Right ventricle myocardium superior (tissue), 1 donor: Measurements from ENCODE around the gene MSANTD1. TPM values are rescaled to one million over a fixed set of nuclear protein-coding genes. Genes with fewer than 3 reads are reported as not detected.
A peak's percentile ranks its signal among the peaks of the same experiment; 100 is the strongest.

Source experiments
- ATAC-seq: fragments of 200-7000 bp; cut with Tn5 transposase; one replicate; pipeline ENCODE4 v1.9.1; 2020; ENCODE audit warnings: mild to moderate bottlenecking; ENCODE audit not compliant: poor library complexity
- DNase-seq: peaks from one replicate; pipeline ENCODE4 v3.0.0-alpha.2; 2020
- intact Hi-C: fragments of 100-400 bp; cut with DNase I; formaldehyde crosslinking; loops from one replicate; pipeline ENCODE4 v1.11.2; 2022
- total RNA-seq: library from RNA; stranded (reverse); fragmentation: NEBNext Ultra II Directional; extraction: Animal tissue kit (Norgen Biotek cat#: 25700); gene quantifications from one replicate; pipeline ENCODE4 v1.2.1, GENCODE V29; 2021
- donor health status: DM: no; HTN: yes; CAD: no; lungs with severe emphysema.

MSANTD1 gene
- total RNA-seq, 1 donor from 2014 or later, result 0.54 TPM

DNA sequence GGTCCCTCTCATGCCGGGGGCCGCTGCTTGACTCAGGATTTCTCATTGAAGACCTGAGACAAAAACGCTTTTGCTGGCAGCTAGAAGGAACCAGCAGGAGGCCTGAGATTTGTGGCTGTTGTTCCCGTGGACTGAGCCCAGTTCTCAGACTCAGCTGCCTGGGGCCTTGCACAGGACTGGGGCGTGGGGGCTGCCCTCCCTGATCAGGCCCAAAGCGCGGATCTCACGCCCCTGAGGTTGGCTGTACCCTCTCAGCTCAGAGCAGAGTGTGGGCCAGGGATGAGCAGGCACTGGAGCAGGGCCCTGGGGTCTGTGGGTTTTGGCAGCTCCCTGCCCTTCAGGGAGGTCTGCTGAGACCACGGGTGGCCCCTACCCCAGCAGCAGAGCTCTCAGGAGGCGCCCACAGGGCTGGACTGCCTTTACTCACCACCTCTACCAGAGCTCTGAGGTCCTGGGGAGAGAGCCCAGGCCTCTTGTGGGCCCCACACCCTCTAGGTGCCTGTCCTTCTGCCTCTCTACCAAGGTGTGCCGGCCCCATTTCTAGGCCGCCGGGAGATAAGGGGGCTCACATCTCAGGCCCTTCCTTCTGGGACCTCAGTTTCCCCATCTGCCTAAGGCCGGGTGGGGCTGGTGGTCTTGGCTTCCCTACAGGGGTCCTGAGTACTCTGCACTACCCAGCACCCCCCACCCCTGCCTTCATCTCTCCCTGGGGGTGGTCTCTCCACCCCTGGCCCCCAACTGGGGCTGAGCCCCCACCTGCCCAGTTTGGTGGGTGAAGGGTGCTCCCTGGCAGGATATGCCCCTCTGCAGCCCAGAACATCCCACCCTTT is 5.6 kb downstream of the MSANTD1 start:
- DNase-seq, result peak; percentile 22
- intact Hi-C loops, result no loop called here
- no peak for ATAC-seq

DNA sequence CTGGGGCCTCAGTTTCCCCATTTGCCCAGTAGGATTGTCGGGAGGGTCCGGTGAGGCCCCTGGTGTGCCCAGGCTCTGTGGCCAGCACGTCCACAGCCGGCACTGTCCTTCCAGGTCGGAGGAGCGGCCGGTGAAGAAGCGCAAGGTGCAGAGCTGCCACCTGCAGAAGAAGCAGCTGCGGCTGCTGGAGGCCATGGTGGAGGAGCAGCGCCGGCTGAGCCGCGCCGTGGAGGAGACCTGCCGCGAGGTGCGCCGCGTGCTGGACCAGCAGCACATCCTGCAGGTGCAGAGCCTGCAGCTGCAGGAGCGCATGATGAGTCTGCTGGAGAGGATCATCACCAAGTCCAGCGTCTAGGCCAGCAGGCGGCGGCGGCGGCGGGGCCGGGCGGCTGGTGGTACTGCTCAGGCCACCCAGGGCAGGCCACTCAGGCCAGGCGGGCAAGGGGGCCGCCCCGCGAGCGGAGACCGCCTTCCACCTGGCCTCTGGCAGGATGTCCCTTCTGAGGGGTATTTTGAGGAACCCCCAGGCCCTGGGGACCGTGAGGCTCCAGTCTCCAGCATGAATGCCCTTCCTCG is 6.7 kb downstream of the MSANTD1 start:
- intact Hi-C loops, result no loop called here
- DNase-seq, result peak; percentile 31

DNA sequence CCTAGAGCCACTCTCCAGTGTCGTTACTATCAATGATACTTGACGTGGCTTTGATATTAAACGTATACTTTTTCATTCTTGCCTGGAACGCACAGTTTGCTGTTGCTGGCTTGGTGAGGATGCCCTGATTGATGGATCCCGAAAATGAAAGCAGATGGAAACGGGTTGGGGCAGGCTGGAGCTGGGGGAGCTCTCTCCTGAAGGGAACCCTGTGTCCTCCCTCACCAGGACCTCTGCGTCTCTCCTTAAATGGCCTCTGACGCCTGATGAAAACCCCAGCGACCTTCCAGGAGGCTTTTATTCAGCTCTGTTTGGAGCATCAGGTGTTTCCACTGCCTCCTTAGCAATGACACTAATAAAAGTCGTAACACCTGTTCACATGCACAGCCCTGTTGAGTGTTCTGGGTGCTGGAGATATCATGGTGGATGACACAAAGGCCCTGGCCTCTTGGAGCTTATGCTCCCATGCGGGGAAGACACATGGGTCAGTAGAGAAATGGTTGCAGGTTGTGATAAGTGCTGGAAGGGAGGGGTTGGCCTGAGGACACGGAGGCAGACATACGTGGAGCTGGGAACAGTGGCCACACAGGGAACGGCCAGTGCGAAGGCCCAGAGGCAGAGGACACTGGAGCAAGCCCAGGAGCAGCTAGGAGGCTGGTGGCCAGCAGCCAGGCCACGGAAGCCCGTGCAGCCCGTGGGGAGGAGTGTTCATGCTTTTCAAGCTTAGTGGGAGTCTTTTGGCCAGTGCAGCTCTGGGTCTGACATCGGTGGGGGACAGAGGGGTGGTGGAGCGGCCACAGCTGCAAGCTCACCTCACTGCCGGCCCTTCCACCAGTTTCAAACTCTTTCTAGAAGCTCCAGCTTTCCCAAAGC is 7.5 kb downstream of the MSANTD1 start:
- DNase-seq, result peak; percentile 33
- intact Hi-C loops, result no loop called here
- no peak for ATAC-seq

More for the DNA sequence above, 6.7 kb downstream of the MSANTD1 start:
- no peak for ATAC-seq

DNA sequence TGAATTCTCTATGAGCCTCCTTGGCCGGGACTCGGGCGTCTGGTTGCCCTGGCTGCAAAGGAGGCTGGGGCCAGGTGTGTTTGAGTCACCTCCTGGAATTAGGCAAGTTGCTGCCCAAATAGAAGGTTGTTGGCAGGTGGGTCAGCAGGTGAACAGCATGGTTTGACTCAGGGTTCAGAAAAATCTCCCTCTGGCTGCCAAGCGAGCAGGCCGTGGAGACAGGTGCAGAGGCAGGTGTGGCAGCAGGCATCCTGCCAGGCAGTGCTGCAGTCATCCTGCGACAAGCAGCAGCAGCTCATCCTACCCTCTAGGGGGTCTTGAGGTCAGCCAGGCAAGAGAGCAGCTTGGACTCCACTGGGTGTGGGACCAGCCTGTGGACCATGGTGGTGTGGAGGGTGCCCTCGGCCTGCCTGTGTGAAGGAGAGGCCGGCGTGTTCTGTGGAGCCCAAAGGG is 8.2 kb downstream of the MSANTD1 start:
- intact Hi-C loops, result no loop called here

DNA sequence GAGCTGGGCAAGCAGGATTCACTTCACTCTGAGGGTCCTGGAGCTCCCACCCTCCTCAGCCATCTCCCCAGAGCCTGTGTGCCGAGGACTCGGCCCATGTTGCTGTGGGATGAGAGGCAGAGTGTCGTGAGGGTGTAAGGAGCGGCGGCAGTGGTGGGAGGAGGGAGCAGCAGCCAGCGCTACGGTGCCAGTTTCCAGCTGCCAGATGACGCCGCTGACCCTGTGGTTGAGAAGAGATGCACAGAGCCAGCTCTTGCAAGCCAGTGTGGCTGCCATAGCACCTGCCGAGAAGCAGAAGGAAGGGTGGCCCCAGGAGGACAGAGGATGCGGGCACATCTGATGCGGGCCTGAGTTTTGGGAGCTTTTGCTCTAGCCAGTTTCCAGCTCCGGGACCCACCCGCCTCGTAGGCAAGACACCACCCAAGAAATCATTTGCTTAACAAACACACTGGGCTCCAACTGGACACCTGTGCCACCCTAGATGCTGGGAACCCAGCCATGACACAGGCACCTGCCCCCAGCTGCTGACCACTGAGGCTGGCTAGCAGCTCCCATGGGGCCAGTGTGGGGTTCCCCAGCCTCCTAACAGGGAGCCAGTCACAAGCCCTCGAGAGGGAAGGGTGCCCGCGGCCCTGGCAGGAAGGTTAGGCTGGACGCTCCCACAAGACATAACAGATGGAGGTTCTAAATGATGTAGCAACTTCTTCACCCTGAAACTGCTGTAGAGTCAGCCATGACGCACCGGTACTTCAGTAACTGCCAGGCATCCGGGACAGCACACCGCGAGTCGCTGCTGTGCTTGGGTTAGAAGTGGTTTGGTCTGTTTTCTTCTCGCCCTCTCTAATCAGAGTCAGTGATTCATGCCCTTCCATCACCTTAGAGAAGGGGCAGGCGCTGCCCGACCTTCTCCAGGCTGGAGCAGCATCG is 8.9 kb downstream of the MSANTD1 start:
- DNase-seq, result peak; percentile 30

More for the DNA sequence above, 8.2 kb downstream of the MSANTD1 start:
- peak; percentile 19 for DNase-seq
- ATAC-seq, result no peak

DNA sequence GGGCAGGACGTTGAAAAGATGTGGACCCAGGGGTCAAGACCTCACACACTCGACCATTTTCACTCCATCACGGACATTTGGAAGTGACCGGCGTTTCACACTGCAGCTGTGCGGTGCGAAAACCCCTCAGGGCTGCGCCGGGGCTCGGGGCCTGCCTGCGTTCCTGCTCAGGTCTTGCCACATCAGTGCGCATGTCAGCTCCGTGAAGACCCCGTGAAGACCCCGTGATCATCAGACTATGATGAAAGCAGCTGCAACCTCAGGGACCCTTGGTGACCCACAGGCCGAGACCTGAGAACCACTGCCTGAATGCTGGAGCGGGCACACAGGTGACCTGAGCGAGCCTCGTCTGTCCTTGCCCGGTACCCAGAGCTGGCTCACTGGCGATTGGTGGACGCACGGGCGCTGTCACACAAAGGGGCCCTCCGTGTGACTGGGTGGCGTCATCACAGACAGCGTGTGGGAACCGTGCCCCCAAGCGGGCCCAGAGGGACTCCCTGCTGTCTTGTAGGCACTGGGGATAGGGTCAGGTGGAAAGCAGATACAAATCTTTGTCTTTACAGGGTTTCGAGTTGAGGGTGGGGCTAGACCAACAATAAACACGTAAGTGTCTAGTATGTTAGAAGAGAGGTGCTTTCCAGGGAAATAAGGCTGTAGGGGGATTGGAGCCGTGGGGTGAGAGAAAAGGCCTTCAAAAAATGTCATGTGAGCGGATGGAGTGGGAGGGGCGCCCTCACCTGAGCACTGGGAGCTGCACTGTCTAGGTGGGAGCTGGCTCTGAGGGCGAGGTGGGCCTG is 12.7 kb downstream of the MSANTD1 start:
- peak; percentile 31 for DNase-seq
- intact Hi-C loops, result no loop called here
- no peak for ATAC-seq

More for the DNA sequence above, 8.9 kb downstream of the MSANTD1 start:
- ATAC-seq, result no peak
- intact Hi-C loops, result no loop called here

DNA sequence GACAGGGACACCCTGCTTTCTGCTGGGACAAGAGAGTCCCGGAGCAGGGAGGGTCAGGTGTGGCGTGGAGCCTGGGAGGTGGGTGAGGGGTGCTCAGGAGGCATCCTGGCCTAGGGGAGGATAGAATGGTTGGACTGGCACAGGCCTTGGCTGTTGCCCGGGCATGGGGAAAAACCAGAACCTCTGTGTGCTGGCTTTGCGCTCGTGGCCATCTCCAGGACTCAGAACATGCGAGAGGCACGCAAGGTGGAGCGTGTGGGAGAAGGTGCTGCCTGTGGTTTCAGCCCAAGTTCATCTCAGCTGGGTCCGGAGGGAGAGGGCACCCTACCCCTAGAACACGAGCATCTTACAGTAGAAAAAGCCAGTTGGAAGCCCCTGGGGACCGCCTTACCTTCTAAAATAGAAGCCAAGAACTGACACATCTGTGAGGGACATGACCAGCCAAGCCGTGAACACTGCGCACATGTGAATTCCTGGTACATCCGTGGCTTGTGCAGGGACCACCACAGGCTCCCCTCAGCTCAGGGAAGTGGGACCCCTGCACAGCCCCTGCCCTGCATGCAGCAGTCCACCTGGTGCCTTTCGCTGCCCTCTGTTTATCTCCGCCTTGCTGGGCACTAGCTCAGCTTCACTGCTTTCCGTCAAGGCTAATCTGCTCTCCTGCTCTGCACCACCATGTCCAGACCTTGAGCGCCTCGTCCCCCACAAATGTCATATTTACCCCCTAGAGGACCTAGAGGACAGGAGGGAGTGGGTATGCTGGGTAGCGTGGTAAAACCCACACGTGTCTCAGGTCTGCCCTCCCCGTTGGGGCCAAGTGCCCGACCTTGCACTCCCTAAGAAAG is 13.5 kb downstream of the MSANTD1 start:
- intact Hi-C loops, result no loop called here
- no peak for ATAC-seq
- peak; percentile 19 for DNase-seq

DNA sequence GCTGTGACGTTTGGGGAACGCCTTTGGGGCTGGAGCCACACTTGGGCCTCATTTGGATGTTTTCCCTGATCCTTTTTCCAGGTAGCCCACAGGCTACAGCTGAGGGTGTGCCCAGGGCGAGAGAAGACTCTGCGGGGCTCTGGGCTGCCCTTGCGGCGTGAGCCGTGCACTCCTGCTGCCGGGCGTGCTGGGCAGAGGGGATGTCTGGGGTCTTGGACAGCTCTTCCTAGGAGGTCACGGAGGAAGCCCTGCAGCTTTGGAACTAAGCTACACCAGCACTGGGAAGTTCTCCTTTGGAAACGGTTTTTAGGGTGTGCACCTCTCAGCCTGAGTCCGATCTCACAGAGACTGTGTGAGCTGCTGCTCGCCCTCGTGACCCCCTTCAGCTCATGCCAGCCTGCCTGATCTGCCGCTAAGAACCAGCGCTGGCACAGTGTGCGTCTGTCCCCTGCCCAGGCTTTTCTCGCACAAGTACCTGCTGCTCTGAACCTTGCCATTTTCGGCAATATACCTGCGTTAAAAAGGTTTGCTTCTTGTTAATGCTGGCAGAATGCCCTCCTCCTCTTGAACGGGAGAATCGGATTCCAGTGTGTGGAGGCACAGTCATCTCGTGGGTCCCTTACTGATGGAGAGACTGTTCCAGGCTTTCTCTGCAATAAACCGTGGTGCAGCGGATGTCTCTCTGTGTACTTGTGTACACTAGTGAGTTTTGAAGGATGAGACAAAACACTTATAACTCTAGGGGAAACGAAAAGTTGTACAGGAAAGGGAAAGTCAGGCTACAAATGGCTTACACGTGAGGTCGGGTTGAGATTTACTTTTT is 14.3 kb downstream of the MSANTD1 start:
- intact Hi-C loops, result no loop called here
- peak; percentile 16 for DNase-seq
- no peak for ATAC-seq

DNA sequence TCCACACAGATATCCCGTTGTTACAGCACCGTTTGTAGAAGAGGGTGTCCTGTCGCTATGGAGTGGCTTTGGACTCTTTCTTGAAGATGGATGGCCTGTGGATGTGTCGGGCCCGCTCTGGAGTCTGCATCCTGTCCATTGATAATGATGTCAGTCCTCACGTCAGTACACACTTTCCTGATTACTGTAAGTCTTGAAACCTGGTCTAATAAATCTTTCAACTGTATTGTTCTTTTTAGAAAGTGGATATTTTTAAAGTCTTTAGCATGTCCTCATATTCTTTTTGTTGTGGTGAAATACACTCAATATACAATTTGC is 14.9 kb downstream of the MSANTD1 start:
- ATAC-seq, result no peak
- intact Hi-C loops, result no loop called here
- peak; percentile 2 for DNase-seq

DNA sequence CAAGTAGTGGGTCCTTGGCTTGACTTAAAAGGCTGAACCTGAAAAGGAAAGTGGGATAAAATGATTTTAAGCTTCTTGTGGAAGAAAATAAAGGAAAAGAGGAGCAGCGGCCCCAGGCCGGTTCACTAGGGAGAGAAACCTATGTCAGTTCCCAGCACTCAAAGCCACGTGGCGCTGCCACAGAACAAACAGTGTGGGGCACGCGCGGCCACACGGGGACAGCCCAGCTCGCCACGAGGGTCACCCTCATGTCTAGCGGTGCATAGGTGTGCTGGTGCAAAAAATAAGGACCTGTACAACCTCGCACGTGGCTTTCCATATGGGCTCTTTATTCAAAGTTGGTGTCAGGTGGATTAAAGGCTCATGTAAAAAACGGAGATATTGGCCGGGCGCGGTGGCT is 17.1 kb downstream of the MSANTD1 start:
- peak; percentile 21 for DNase-seq
- intact Hi-C loops, result no loop called here
- no peak for ATAC-seq

DNA sequence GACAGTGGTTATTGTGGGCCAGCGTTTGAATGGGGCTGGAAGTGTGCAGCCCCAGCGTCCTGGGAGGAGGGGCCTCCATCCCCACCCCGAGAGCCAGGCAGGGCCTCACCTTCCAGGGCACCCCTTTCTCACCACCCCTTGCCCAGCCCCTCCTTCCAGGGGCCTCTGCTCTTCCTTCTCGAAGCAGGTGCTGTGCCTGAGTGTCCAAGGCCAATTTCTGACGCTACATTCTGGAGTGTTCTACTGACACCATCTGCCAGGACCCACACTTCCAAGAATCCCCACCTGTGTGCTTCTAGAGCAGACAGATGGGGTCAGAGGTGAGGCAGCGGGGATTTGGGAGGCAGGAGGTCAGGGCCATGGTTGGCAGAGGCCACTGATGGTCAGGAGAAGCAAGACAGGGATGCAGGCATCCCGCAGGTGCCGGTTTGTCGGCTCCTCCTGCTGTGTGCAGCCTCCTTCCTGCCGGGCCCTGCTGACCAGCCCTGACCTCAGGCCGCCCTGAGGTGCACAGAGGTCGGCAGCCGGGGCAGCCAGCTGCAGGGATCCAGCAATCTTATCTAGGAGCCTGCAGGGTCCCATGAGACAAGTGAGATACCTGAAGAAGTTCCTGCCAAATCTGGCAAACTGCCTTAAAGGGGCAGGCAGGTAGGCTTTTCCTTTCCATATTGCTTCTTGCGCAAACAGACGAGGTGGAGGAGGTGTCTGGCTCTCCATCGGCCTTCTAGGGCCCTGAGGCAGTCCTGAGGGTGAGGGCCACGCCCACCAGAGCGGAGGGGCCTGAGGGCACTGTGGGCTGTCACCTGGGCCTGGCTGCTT is 18.8 kb downstream of the MSANTD1 start:
- ATAC-seq, result no peak
- intact Hi-C loops, result no loop called here
- peak; percentile 21 for DNase-seq

DNA sequence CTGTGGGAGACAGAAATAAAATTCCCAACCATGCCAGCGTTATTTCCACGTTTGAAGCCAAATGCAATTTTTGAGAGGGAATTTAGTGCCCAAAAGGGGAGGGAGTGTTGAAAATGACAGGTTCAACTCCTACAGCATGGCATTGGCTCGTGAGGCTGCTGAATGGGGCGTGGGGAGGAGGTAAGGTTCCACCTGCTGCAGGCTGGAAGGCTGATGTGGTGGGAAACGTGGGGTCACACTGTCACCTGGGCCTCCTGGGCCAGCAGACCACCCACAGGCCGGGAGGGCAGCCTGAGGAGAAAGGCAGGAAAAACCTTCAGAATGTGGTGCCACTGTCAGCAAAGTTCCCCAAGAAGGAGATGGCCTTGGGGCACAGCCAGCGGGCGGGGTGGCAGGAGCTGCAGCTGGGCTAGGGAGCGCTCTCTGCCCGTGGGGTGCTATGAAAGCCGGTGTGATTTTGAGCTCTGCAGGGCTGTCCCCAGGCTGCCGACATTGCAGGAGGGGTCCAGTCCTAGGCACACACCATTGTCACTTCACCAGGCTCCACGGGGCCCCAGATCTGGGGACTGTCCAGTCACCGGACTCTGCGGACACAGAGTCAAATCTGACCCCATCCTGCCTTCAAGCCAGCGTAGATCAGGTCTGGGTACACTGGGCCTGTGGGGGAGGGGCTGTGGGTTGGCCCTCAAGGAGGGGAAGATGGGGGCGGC is 19.6 kb downstream of the MSANTD1 start:
- intact Hi-C loops, result no loop called here
- ATAC-seq, result peak; percentile 15
- DNase-seq, result peak; percentile 24

DNA sequence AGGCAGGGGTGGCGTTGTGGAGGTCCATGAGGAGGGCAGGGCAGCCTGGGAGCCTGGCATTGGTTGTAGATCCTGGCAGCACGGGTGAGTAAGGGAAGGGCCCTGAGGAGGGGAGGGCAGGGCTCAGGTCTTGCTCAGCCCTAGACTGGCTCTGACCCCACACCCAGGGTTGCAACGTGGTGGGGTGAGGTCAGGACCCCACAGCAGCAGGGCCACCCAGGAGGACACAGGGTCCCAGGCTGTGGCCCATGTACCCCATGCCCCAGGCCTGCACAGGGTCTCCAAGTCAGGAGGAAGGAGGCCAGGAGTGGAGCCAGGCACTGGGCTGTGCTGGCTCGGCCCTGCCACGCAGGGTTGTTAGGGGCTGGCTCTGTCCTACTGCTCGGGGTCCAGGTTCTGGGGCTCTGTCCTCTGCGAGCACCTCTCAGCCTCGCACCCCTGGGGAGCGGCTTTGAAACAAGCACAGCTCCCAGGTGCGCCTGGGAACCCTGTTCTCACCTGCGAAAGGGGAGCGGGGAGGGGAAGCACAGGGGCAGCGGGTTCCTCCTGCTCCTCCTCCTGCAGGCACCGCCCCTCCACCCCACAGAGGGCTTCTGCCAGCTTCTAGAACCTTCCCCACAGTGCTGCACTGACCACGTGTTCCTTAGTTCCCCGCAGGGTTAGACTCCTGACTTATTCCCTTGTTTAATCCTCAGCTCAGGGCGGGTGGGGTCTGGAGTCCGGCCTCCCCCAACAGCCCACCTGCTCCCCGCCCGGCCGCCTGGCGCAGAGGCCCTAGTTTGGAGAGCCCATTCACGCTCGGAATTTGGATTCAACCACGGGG is 20.4 kb downstream of the MSANTD1 start:
- intact Hi-C loops, result no loop called here
- ATAC-seq, result peak; percentile 32
- peak; percentile 41 for DNase-seq
